NOMO-1 treated with DMSO at 0.1 percent for 48 hours (cell line): ENCODE measurements around the gene B3GALNT2.
A peak's percentile ranks its signal among the peaks of the same experiment; 100 is the strongest.

Source experiments
- DNase-seq: peaks from one replicate; lab custom pipeline; 2025; ENCODE audit not compliant: unreplicated experiment; lab: John Stamatoyannopoulos, UW

Gene B3GALNT2

GRCh38 chr1:235455823-235456222, 48.4 kb downstream of the B3GALNT2 start:
- DNase-seq = no peak

- DNase-seq = no peak
Measured at GRCh38 chr1:235455097-235455496, 49.2 kb downstream of the B3GALNT2 start.

GRCh38 chr1:235454021-235454420, 50.2 kb downstream of the B3GALNT2 start:
- no peak for DNase-seq

GRCh38 chr1:235450886-235451483, 53.3 kb downstream of the B3GALNT2 start:
- no peak for DNase-seq

- DNase-seq = no peak
Measured at GRCh38 chr1:235450433-235450832, 53.8 kb downstream of the B3GALNT2 start.

- no peak for DNase-seq
Measured at GRCh38 chr1:235448616-235449015, 55.6 kb downstream of the B3GALNT2 start.

- peak; percentile 23 for DNase-seq
Measured at GRCh38 chr1:235442788-235443429, 61.3 kb downstream of the B3GALNT2 start.

- DNase-seq = no peak
Measured at GRCh38 chr1:235441159-235441685, 63.0 kb downstream of the B3GALNT2 start.

GRCh38 chr1:235434001-235434400, 70.3 kb downstream of the B3GALNT2 start:
- no peak for DNase-seq

- no peak for DNase-seq
Measured at GRCh38 chr1:235430991-235431390, 73.3 kb downstream of the B3GALNT2 start.

- DNase-seq = no peak
Measured at GRCh38 chr1:235429143-235429542, 75.1 kb downstream of the B3GALNT2 start.

- DNase-seq = no peak
Measured at GRCh38 chr1:235427447-235427846, 76.8 kb downstream of the B3GALNT2 start.

GRCh38 chr1:235426680-235427079, 77.6 kb downstream of the B3GALNT2 start:
- no peak for DNase-seq

- no peak for DNase-seq
Measured at GRCh38 chr1:235426143-235426542, 78.1 kb downstream of the B3GALNT2 start.

- no peak for DNase-seq
Measured at GRCh38 chr1:235425357-235425756, 78.9 kb downstream of the B3GALNT2 start.

- no peak for DNase-seq
Measured at GRCh38 chr1:235424092-235424491, 80.2 kb downstream of the B3GALNT2 start.

GRCh38 chr1:235423214-235423652, 81.0 kb downstream of the B3GALNT2 start:
- no peak for DNase-seq

GRCh38 chr1:235421751-235422150, 82.5 kb downstream of the B3GALNT2 start:
- no peak for DNase-seq

- DNase-seq = peak; percentile 62
Measured at GRCh38 chr1:235417086-235417697, 87.1 kb downstream of the B3GALNT2 start.

- no peak for DNase-seq
Measured at GRCh38 chr1:235416662-235417049, 87.6 kb downstream of the B3GALNT2 start.

- DNase-seq = peak; percentile 61
Measured at GRCh38 chr1:235415008-235415904, 89.0 kb downstream of the B3GALNT2 start.
